ENCODE results near the gene DNAJB11. TPM values are rescaled to one million over a fixed set of nuclear protein-coding genes. Genes with fewer than 3 reads are reported as not detected.

The DNAJB11 gene
- total and polyA plus RNA-seq, 7 donors = 10.8 to 73.3 (median 23.5) TPM

GRCh38 chr3:186587183-186587582 lies 16.7 kb downstream of the DNAJB11 start:
- no peak for DNase-seq
- no peak for TF ChIP-seq EP300 (IDR thresholded peaks at IDR 0.05)
- TF ChIP-seq POLR2A (IDR thresholded peaks at IDR 0.05) = no peak
- no peak for TF ChIP-seq CTCF (IDR thresholded peaks at IDR 0.05)
- TF ChIP-seq POLR2AphosphoS5 (IDR thresholded peaks at IDR 0.05) = no peak
- no peaks in the 10 kb centered on the region for H3K4me1 ChIP-seq

GRCh38 chr3:186588632-186589031 lies 18.1 kb downstream of the DNAJB11 start:
- 34 to 63% methylated on average over 2 of the region's 2 CpGs for WGBS, 2 donors

More at GRCh38 chr3:186587183-186587582, 16.7 kb downstream of the DNAJB11 start:
- H3K9me3 ChIP-seq = no peaks in the 10 kb centered on the region
- H3K4me3 ChIP-seq = no peak overlapping the region
- intact Hi-C loops (cut with DNase I) = no loop called here
- H3K36me3 ChIP-seq = peaks cover 0 to 41% (median 28%) of the 10 kb centered on the region in 4 donors
- H3K27me3 ChIP-seq = peaks cover 0 to 4% (median 0%) of the 10 kb centered on the region in 3 donors
- no peak overlapping the region for H3K27ac ChIP-seq

GRCh38 chr3:186589121-186589520 lies 18.6 kb downstream of the DNAJB11 start:
- Histone ChIP-seq H3K4me1 (no peaks in the 10 kb centered on the region), H3K9me3 (no peaks in the 10 kb centered on the region), H3K27me3 (peaks cover 0 to 4% (median 0%) of the 10 kb centered on the region in 3 donors), H3K27ac (no peak overlapping the region), H3K36me3 (peaks cover 0 to 22% (median 14%) of the 10 kb centered on the region in 4 donors), H3K4me3 (no peak overlapping the region)
- DNase-seq = no peak
- WGBS, 2 donors = 34 to 42% methylated on average over 3 of the region's 3 CpGs
- no peak for TF ChIP-seq EP300 (IDR thresholded peaks at IDR 0.05)
- TF ChIP-seq CTCF (IDR thresholded peaks at IDR 0.05) = no peak
- no peak for TF ChIP-seq POLR2AphosphoS5 (IDR thresholded peaks at IDR 0.05)
- TF ChIP-seq POLR2A (IDR thresholded peaks at IDR 0.05) = no peak
- intact Hi-C loops (cut with DNase I) = no loop called here

More at GRCh38 chr3:186588632-186589031, 18.1 kb downstream of the DNAJB11 start:
- Histone ChIP-seq H3K4me3 (no peak overlapping the region), H3K9me3 (no peaks in the 10 kb centered on the region), H3K36me3 (peaks cover 0 to 27% (median 18%) of the 10 kb centered on the region in 4 donors), H3K27ac (no peak overlapping the region), H3K27me3 (peaks cover 0 to 4% (median 0%) of the 10 kb centered on the region in 3 donors), H3K4me1 (no peaks in the 10 kb centered on the region)
- intact Hi-C loops (cut with DNase I) = no loop called here
- DNase-seq = no peak
- no peak for TF ChIP-seq CTCF (IDR thresholded peaks at IDR 0.05)
- no peak for TF ChIP-seq POLR2A (IDR thresholded peaks at IDR 0.05)
- TF ChIP-seq EP300 (IDR thresholded peaks at IDR 0.05) = no peak
- no peak for TF ChIP-seq POLR2AphosphoS5 (IDR thresholded peaks at IDR 0.05)

GRCh38 chr3:186589856-186590579 lies 19.5 kb downstream of the DNAJB11 start:
- intact Hi-C loops (cut with DNase I) = no loop called here
- peaks cover 0 to 13% (median 6%) of the 10 kb centered on the region in 4 donors for H3K36me3 ChIP-seq
- DNase-seq = no peak
- peaks cover 0 to 4% (median 0%) of the 10 kb centered on the region in 3 donors for H3K27me3 ChIP-seq
- no peak overlapping the region for H3K27ac ChIP-seq
- 56 to 74% methylated on average over 5 of the region's 5 CpGs for WGBS, 2 donors
- H3K4me1 ChIP-seq = no peaks in the 10 kb centered on the region
- no peaks in the 10 kb centered on the region for H3K9me3 ChIP-seq
- TF ChIP-seq POLR2AphosphoS5 (IDR thresholded peaks at IDR 0.05) (no peak), POLR2A (IDR thresholded peaks at IDR 0.05) (no peak)
- no peak overlapping the region for H3K4me3 ChIP-seq

- H3K36me3 ChIP-seq = peaks cover 0 to 6% (median 2%) of the 10 kb centered on the region in 4 donors
- H3K4me1 ChIP-seq = no peaks in the 10 kb centered on the region
- no peak overlapping the region for H3K4me3 ChIP-seq
- DNase-seq = no peak
- TF ChIP-seq CTCF (IDR thresholded peaks at IDR 0.05) (no peak), POLR2A (IDR thresholded peaks at IDR 0.05) (no peak), POLR2AphosphoS5 (IDR thresholded peaks at IDR 0.05) (no peak), EP300 (IDR thresholded peaks at IDR 0.05) (no peak)
- H3K9me3 ChIP-seq = no peaks in the 10 kb centered on the region
- peaks cover 0 to 4% (median 0%) of the 10 kb centered on the region in 3 donors for H3K27me3 ChIP-seq
- WGBS, 2 donors = 69 to 84% methylated on average over 7 of the region's 7 CpGs
- intact Hi-C loops (cut with DNase I) = no loop called here
- no peak overlapping the region for H3K27ac ChIP-seq
These were observed 20.2 kb downstream of the DNAJB11 start for GRCh38 chr3:186590580-186591295.
